HCEC 1CT (cell line): ENCODE measurements around the gene CFAP161.
A peak's percentile ranks its signal among the peaks of the same experiment; 100 is the strongest.

Source experiments
- DNase-seq: peaks from one replicate; pipeline ENCODE4 v3.0.0-alpha.2; 2017

Gene CFAP161

GRCh38 chr15:81185631-81186295 lies 51.7 kb downstream of the CFAP161 start:
- no peak for DNase-seq

- DNase-seq: no peak
Measured at GRCh38 chr15:81188354-81188753, 54.3 kb downstream of the CFAP161 start.

DNA sequence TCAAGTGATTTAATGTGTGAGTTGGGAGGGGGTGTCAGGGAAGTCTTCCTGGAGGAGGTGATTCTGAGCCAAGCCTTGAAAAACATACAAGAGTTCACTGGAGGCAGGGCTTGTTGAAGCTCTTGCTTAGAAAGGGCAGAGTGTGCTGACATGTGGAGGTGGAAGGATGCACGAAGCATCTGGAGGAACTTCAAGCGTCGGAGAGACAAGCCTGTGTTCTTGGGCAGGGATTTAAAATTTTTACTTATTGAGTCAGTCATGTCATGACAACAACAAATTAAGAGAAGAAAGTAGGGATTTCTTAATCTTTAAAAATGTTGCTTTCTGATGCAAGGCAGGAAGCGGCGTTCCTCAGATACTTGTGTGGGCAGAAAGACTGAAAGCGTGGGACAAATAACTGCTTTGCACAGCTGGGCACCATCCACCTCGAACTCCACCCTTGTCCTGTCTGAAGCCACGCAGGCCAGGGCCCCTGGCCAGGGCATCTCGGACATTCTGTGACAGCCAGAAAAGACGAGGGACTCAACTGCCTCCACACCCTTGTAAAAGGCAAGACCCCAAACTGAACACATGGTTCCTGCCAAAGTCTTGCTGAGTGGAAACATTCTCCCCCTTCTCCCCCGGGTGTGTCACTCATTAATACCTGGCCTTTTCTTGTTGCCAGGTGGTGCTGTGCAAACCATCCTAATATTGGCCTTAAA lies 55.7 kb downstream of the CFAP161 start:
- peak; percentile 96 for DNase-seq

DNA sequence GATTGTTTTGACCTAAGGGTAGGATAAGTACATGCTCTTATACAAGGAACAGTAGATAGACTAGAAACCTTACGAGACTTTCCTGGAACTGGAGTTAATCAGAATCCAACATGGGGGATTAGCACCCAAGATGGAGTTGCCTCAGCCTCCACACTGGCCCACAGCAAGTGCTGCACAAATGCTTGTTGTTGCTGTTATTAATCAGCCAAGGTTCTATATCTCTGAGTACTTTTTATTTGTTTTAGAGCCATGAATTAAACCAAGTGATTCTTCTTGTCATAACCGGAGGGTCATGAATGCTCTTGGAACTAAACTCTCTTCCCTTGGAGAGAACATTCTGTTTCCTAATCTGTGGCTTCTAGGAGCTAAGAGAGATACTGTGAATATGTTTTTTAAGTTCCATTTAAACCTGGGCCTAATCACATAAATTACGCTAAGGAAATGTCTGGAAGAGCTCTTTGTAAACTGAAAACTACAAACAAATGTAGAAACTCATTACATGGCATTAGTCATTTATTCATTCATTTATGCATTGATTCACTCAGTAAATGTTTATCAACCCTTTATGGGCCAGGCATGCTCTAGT lies 56.9 kb downstream of the CFAP161 start:
- no peak for DNase-seq

DNA sequence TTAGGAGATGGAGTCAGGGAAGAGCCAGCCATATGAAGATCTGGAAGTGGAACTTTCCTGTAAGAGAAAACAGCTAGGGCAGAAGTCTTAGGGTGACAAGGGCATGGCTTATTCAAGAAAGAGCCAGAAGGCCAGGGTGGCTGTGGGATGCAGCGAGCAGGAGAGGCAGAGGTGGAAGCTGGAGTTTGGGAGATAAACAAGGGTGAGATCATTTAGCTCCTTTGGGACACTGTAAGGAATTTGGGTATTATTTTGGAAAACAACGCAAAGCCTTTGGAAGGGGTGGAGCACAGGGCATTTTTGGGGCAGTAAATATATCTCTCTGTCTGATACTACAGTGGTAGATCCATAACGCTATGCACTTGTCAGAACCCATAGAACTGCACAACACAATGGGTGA lies 57.6 kb downstream of the CFAP161 start:
- DNase-seq: no peak

- no peak for DNase-seq
Measured at GRCh38 chr15:81194723-81195122, 60.7 kb downstream of the CFAP161 start.

GRCh38 chr15:81195339-81195864 lies 61.3 kb downstream of the CFAP161 start:
- DNase-seq: no peak

GRCh38 chr15:81196576-81197254 lies 62.6 kb downstream of the CFAP161 start, which contains the start of gene IL16:
IL16 (plus strand) TSS chr15:81196879; CDS start chr15:81225400, 28,521 bp downstream.
- no peak for DNase-seq

GRCh38 chr15:81197255-81197630 lies 63.2 kb downstream of the CFAP161 start:
- DNase-seq: no peak

GRCh38 chr15:81197688-81198281 lies 63.7 kb downstream of the CFAP161 start:
- DNase-seq: no peak
